H9 (cell line): Measurements from ENCODE around the gene ZC3HAV1L. TPM values are rescaled to one million over a fixed set of nuclear protein-coding genes. Genes with fewer than 3 reads are reported as not detected.

Source experiments
- DNase-seq: peaks from one replicate; pipeline ENCODE4 v3.0.0-alpha.2; 2017
- H2AFZ ChIP-seq: one replicate; pipeline ENCODE4 v1.6.1; 2013; ENCODE audit warnings: mild to moderate bottlenecking, low read length, control low read depth, moderate library complexity
- H2AK5ac ChIP-seq: 2 replicates; pipeline ENCODE4 v1.6.1; 2013; ENCODE audit warnings: low read length, control low read depth, mixed read lengths; ENCODE audit not compliant: insufficient read length
- H2BK120ac ChIP-seq: one replicate; pipeline ENCODE4 v1.6.1; 2013; ENCODE audit warnings: low read depth, mild to moderate bottlenecking, low read length, control low read depth, inconsistent platforms; ENCODE audit not compliant: poor library complexity, severe bottlenecking
- H2BK12ac ChIP-seq: 2 replicates; pipeline ENCODE4 v1.6.1; 2013; ENCODE audit warnings: low read length, control low read depth, mixed read lengths, low read depth; ENCODE audit not compliant: insufficient read length
- H2BK15ac ChIP-seq: 2 replicates; pipeline ENCODE4 v1.6.1; 2013; ENCODE audit warnings: low read depth, low read length, control low read depth
- H2BK20ac ChIP-seq: one replicate; pipeline ENCODE4 v1.6.1; 2013; ENCODE audit warnings: low read depth, mild to moderate bottlenecking, low read length, control low read depth, inconsistent platforms; ENCODE audit not compliant: poor library complexity, severe bottlenecking
- H2BK5ac ChIP-seq: 2 replicates; pipeline ENCODE4 v1.6.1; 2013; ENCODE audit warnings: low read length, control low read depth, mixed read lengths; ENCODE audit not compliant: insufficient read length
- H3K14ac ChIP-seq: 2 replicates; pipeline ENCODE4 v1.6.1; 2013; ENCODE audit warnings: low read length, control low read depth; ENCODE audit not compliant: insufficient read depth
- H3K18ac ChIP-seq: 2 replicates; pipeline ENCODE4 v1.6.1; 2013; ENCODE audit warnings: low read depth, mild to moderate bottlenecking, mixed read lengths, low read length, control low read depth; ENCODE audit not compliant: insufficient read length
- H3K23ac ChIP-seq: 2 replicates; pipeline ENCODE4 v1.6.1; 2013; ENCODE audit warnings: low read length, control low read depth, mixed read lengths, low read depth; ENCODE audit not compliant: insufficient read length
- H3K23me2 ChIP-seq: 2 replicates; pipeline ENCODE4 v1.6.1; 2013; ENCODE audit warnings: low read depth, mild to moderate bottlenecking, mixed read lengths, low read length, control low read depth; ENCODE audit not compliant: insufficient read length, poor library complexity, severe bottlenecking
- H3K27ac ChIP-seq: 2 replicates; pipeline ENCODE4 v1.5.1; 2013; ENCODE audit warnings: low read length, control low read depth, mixed read lengths, low read depth; ENCODE audit not compliant: insufficient read length
- H3K27me3 ChIP-seq: 2 replicates; pipeline ENCODE4 v1.6.1; 2013; ENCODE audit warnings: low read length, control low read depth, inconsistent platforms; ENCODE audit not compliant: insufficient read depth
- H3K4ac ChIP-seq: 2 replicates; pipeline ENCODE4 v1.6.1; 2013; ENCODE audit warnings: low read depth, mild to moderate bottlenecking, control low read depth, inconsistent platforms, low read length, moderate library complexity
- H3K4me1 ChIP-seq: 2 replicates; pipeline ENCODE4 v1.6.1; 2013; ENCODE audit warnings: low read length, control low read depth, inconsistent platforms; ENCODE audit not compliant: insufficient read depth
- H3K4me2 ChIP-seq: 2 replicates; pipeline ENCODE4 v1.6.1; 2013; ENCODE audit warnings: low read length, control low read depth, mixed read lengths; ENCODE audit not compliant: insufficient read length, insufficient read depth
- H3K56ac ChIP-seq: 2 replicates; pipeline ENCODE4 v1.6.1; 2013; ENCODE audit warnings: low read depth, mild to moderate bottlenecking, mixed read lengths, low read length, control low read depth; ENCODE audit not compliant: insufficient read length
- H3K79me1 ChIP-seq: 2 replicates; pipeline ENCODE4 v1.6.1; 2013; ENCODE audit warnings: low read depth, mild to moderate bottlenecking, moderate library complexity, low read length, control low read depth, inconsistent platforms; ENCODE audit not compliant: insufficient read depth, poor library complexity, severe bottlenecking
- H3K79me2 ChIP-seq: 2 replicates; pipeline ENCODE4 v1.6.1; 2013; ENCODE audit warnings: low read length, control low read depth, inconsistent platforms; ENCODE audit not compliant: insufficient read depth
- H3K9ac ChIP-seq: 2 replicates; pipeline ENCODE4 v1.6.1; 2013; ENCODE audit warnings: low read length, control low read depth, mixed read lengths; ENCODE audit not compliant: insufficient read length; ENCODE audit errors: extremely low read depth
- H3K9me3 ChIP-seq: one replicate; pipeline ENCODE4 v1.6.1; 2013; ENCODE audit warnings: low read depth, low read length, inconsistent platforms; ENCODE audit not compliant: control insufficient read depth
- H3T11ph ChIP-seq: one replicate; pipeline ENCODE4 v1.6.1; 2013; ENCODE audit warnings: mild to moderate bottlenecking, low read length, control low read depth, inconsistent platforms
- H4K20me1 ChIP-seq: one replicate; pipeline ENCODE4 v1.6.1; 2013; ENCODE audit not compliant: control insufficient read depth, insufficient read length, insufficient read depth
- H4K5ac ChIP-seq: 2 replicates; pipeline ENCODE4 v1.6.1; 2013; ENCODE audit warnings: low read depth, mild to moderate bottlenecking, mixed read lengths, low read length, control low read depth; ENCODE audit not compliant: insufficient read length
- H4K8ac ChIP-seq: replicated peaks from 2 replicates; pipeline ENCODE4 v1.6.1; 2013; ENCODE audit warnings: low read length, control low read depth, mixed read lengths, low read depth; ENCODE audit not compliant: insufficient read length
- H4K91ac ChIP-seq: 2 replicates; pipeline ENCODE4 v1.6.1; 2013; ENCODE audit warnings: low read depth, mild to moderate bottlenecking, moderate library complexity, mixed read lengths, low read length, control low read depth; ENCODE audit not compliant: insufficient read length
- H3K27ac Mint-ChIP-seq, 3 experiments: 2 replicates in 2 of 3; 3 replicates in 1 of 3; pipeline ENCODE4 v1.8.0; 2020 to 2021; ENCODE audit warnings: mixed read lengths in 3 of 3, mild to moderate bottlenecking in 1 of 3, moderate library complexity in 1 of 3
- H3K27me3 Mint-ChIP-seq: 2 replicates; pipeline ENCODE4 v1.8.0; 2021; ENCODE audit warnings: low read depth, mild to moderate bottlenecking, moderate library complexity, mixed read lengths
- H3K36me3 Mint-ChIP-seq, 3 experiments: 2 replicates in 2 of 3; 3 replicates in 1 of 3; pipeline ENCODE4 v1.8.0; 2020 to 2021; ENCODE audit warnings: low read depth in 3 of 3, mixed read lengths in 3 of 3; ENCODE audit not compliant: insufficient read depth in 1 of 3
- H3K4me1 Mint-ChIP-seq, 2 experiments: 2 replicates each; pipeline ENCODE4 v1.8.0; 2020; ENCODE audit warnings: mixed read lengths in 2 of 2
- H3K4me3 Mint-ChIP-seq, 2 experiments: 2 replicates in 1 of 2; 3 replicates in 1 of 2; pipeline ENCODE4 v1.8.0; 2020 to 2021; ENCODE audit warnings: mild to moderate bottlenecking in 2 of 2, mixed read lengths in 2 of 2, moderate library complexity in 1 of 2
- H3K9me3 Mint-ChIP-seq, 2 experiments: 2 replicates in 1 of 2; 3 replicates in 1 of 2; pipeline ENCODE4 v1.8.0; 2020; ENCODE audit warnings: mild to moderate bottlenecking in 2 of 2, mixed read lengths in 2 of 2, moderate library complexity in 1 of 2
- CTCF ChIP-seq: fragments of 200-600 bp; sonication (generic); conservative IDR thresholded peaks from 3 replicates; pipeline ENCODE4 v1.8.0; 2021; ENCODE audit warnings: antibody characterized with exemption, mild to moderate bottlenecking
- WGBS: extraction: QIAGEN DNeasy Blood & Tissue Kit; methylation state at CpG from one replicate; pipeline ENCODE4 v1.1.7; 2013; ENCODE audit warnings: missing lambda C conversion rate, low lambda C conversion rate, mixed read lengths; ENCODE audit not compliant: insufficient read length; ENCODE audit errors: extremely low coverage; 5-methylcytosine and 5-hydroxymethylcytosine counted together
- total RNA-seq: library from RNA; stranded (reverse); gene quantifications from 2 replicates; pipeline ENCODE4 v1.2.1, GENCODE V29; 2021

Gene ZC3HAV1L
- total RNA-seq, 1 experiment from 2014 or later: not detected

DNA sequence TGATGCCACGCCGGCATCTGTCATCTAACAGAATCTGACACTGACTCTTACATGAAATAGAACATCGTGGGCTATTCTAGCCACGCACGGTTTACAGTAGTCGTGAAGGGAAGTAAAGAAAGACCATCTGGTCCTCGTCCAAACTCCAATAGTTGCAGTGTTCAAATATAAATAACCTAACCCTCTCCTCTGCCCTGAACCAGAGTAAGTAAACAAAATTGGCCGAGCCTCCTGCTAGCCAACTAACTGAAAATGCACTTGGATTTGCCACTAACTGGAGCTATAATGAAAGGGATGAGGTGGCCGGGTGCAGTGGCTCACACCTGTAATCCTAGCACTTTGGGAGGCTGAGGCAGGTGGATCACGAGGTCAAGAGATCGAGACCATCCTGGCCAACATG lies 29.5 kb upstream of the ZC3HAV1L start:
- no peak overlapping the region for H3K27ac Mint-ChIP-seq
- Histone ChIP-seq H3K23ac (no peak overlapping the region), H2BK15ac (no peak overlapping the region), H3K18ac (no peak overlapping the region), H4K91ac (no peak overlapping the region), H3T11ph (no peak overlapping the region), H2AK5ac (no peak overlapping the region), H2BK5ac (no peak overlapping the region), H3K79me2 (no peaks in the 10 kb centered on the region), H3K4me2 (no peak overlapping the region), H2BK120ac (no peak overlapping the region), H2BK12ac (no peak overlapping the region), H3K4me1 (no peaks in the 10 kb centered on the region), H3K23me2 (no peaks in the 10 kb centered on the region), H3K27ac (no peak overlapping the region), H3K9ac (no peak overlapping the region), H3K4ac (no peak overlapping the region), H3K56ac (no peak overlapping the region), H4K8ac (no peak overlapping the region), H3K14ac (no peak overlapping the region), H4K5ac (no peak overlapping the region), H4K20me1 (no peaks in the 10 kb centered on the region), H2AFZ (no peak overlapping the region), H3K79me1 (no peaks in the 10 kb centered on the region), H2BK20ac (no peak overlapping the region), H3K9me3 (peaks cover 7% of the 10 kb centered on the region), H3K27me3 (no peaks in the 10 kb centered on the region)
- no peaks in the 10 kb centered on the region for H3K4me1 Mint-ChIP-seq
- no peak overlapping the region for H3K4me3 Mint-ChIP-seq
- no peak for TF ChIP-seq CTCF
- WGBS: no CpG with 5 or more reads among the region's 11 CpGs
- H3K9me3 Mint-ChIP-seq: peaks cover 0 to 6% of the 10 kb centered on the region in 2 experiments; a peak in 2 of 5 replicates
- DNase-seq: no peak
- H3K36me3 Mint-ChIP-seq: peaks cover 19 to 67% (median 29%) of the 10 kb centered on the region in 3 experiments; a peak in 6 of 7 replicates
- no peaks in the 10 kb centered on the region for H3K27me3 Mint-ChIP-seq
